Activated T-helper 2 cell treated with anti-CD3 and anti-CD28 coated beads, Interferon-gamma antibody, Interleukin-2, Interleukin-4, amounts not matched to agents 10 μg/mL and 5 μg/mL and 100 μg/mL, durations not matched to agents 14 hours and 24 hours and 36 hours (primary cell): ENCODE data around the gene CDH23. TPM values are rescaled to one million over a fixed set of nuclear protein-coding genes. Genes with fewer than 3 reads are reported as not detected.

Experiments
- DNase-seq: peaks from one replicate; pipeline ENCODE4 v3.0.0; 2021; ENCODE audit warnings: low spot score
- H3K27ac Mint-ChIP-seq: one replicate; pipeline ENCODE4 v1.8.0; 2021; ENCODE audit warnings: mixed read lengths
- H3K27me3 Mint-ChIP-seq: one replicate; pipeline ENCODE4 v1.8.0; 2021; ENCODE audit warnings: low read depth, mixed read lengths
- H3K36me3 Mint-ChIP-seq: one replicate; pipeline ENCODE4 v1.8.0; 2021; ENCODE audit warnings: low read depth, mixed read lengths
- H3K4me1 Mint-ChIP-seq: one replicate; pipeline ENCODE4 v1.8.0; 2021; ENCODE audit warnings: low read depth, mixed read lengths
- H3K4me3 Mint-ChIP-seq: one replicate; pipeline ENCODE4 v1.8.0; 2021; ENCODE audit warnings: low read depth, mild to moderate bottlenecking, moderate library complexity, mixed read lengths
- H3K9me3 Mint-ChIP-seq: one replicate; pipeline ENCODE4 v1.8.0; 2021; ENCODE audit warnings: mixed read lengths
- intact Hi-C: fragments of 100-400 bp; cut with micrococcal nuclease; formaldehyde crosslinking; loops from one replicate; pipeline ENCODE4 v1.15.1; 2023
- total RNA-seq: library from RNA; stranded (reverse); gene quantifications from 2 replicates; pipeline ENCODE4 v1.2.3, GENCODE V29; 2022

Gene CDH23
- total RNA-seq, 1 donor from 2014 or later = 0.55 TPM

DNA sequence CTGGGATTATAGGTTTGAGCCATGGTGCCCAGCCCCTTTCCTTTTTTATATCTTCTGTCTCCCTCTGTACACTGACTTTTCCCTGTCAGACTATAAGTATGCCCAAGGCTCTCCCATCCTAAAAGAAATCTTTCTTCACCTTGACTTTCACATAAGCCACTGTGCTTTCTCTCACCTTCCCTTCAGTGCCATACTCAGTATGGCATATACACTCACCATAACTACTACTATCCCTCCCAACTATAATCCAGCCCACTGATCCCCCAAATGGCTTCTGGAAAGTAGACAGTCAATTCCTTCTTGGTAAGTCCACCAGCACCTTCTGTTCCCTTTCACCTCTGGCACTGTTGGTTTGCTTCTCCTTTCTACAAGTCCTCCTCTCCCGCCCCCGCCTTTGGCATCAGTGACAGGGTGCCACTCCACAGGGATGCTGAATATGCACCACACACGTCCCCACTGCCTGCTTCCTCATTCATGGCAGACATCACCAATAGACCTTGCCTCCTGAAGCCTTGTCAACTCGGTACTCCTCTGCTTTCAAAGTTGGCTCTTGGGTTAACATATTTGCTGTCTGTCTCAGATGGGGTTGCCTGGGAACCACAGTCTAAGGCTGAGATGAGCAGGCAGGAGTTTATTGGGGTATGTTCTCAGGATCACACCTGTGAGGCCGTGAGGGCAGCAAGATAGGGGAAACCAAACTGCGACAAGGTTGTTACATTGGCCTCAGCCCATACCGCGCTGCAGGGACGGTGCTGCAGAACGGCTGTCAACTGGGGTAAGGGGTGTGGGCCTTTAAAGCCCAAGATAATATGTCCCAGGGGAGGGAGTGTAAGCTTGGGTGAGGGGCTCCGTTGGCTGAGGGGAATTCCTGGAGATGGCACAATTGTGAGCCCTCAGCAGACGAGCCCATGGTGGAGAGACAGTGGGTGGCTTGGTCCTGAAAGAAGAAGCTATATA, 461.5 kb downstream of the CDH23 start:
- Mint-ChIP-seq H3K36me3 (no peaks in the 10 kb centered on the region), H3K4me3 (no peak overlapping the region), H3K27ac (no peak overlapping the region), H3K9me3 (no peaks in the 10 kb centered on the region), H3K27me3 (no peaks in the 10 kb centered on the region), H3K4me1 (peaks cover 7% of the 10 kb centered on the region)
- no peak for DNase-seq
- intact Hi-C loops = no loop called here

DNA sequence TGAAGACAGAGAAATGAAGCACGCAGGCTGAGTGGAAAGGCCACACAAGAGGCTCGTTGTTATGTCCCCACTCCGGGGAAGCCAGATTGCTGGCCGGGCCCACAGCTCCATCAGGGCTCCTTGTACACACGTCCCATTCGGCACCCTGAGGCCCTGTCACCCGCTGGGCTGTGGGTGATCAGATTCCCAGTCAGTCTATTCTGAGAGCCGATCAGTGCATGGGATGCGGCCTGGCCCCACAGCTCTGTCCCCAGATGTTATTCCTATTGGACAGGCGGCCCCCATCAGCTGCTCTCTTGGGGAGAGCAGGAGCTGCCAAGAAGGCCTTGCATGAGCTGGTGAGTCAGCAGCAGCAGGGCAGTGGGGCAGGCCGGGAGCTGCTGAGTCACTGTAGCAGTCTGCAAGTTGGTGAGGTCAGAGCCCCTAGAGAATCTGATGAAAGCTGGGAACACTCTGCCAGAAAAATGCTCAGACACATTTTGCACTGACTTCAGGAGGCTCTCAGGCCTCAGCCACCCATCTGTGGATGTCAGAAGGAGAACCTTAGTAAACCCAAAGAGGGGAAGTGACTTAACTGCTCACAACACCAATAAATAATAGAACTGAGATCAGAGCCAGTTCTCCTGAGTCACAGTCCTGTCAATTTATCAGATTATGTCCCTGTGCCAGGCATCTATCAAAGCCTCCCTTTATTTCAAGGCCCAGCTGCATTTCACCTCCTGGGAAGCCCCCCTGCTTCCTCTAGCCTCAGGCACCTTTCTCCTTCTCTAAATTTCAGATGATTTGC, 463.7 kb downstream of the CDH23 start:
- Mint-ChIP-seq H3K9me3 (no peaks in the 10 kb centered on the region), H3K4me3 (no peak overlapping the region)

GRCh38 chr10:71863203-71863602, 466.5 kb downstream of the CDH23 start:
- Mint-ChIP-seq H3K9me3 (no peaks in the 10 kb centered on the region), H3K27ac (no peak overlapping the region), H3K27me3 (no peaks in the 10 kb centered on the region), H3K4me1 (peaks cover 11% of the 10 kb centered on the region), H3K4me3 (no peak overlapping the region), H3K36me3 (no peaks in the 10 kb centered on the region)
- no peak for DNase-seq
- intact Hi-C loops = no loop called here

More for the DNA sequence above, 463.7 kb downstream of the CDH23 start:
- H3K27me3 Mint-ChIP-seq = no peaks in the 10 kb centered on the region
- DNase-seq = no peak
- intact Hi-C loops = no loop called here
- no peaks in the 10 kb centered on the region for H3K36me3 Mint-ChIP-seq
- H3K4me1 Mint-ChIP-seq = peaks cover 9% of the 10 kb centered on the region
- H3K27ac Mint-ChIP-seq = peak overlapping the region; percentile 50

- Mint-ChIP-seq H3K9me3 (no peaks in the 10 kb centered on the region), H3K27ac (no peak overlapping the region), H3K4me3 (no peak overlapping the region), H3K4me1 (peaks cover 11% of the 10 kb centered on the region), H3K36me3 (no peaks in the 10 kb centered on the region), H3K27me3 (no peaks in the 10 kb centered on the region)
- no peak for DNase-seq
- intact Hi-C loops = no loop called here
Observed at GRCh38 chr10:71864911-71865361, 468.2 kb downstream of the CDH23 start.

Other genes with a start within 250 kb of the CDH23 start
- gene UNC5B, start 184.3 kb upstream of the CDH23 start, total RNA-seq = 0.07 TPM in 1 of 2 replicates, not detected in the other
- 7.2 and 7.3 TPM in 2 replicates for gene SLC29A3, start 77.7 kb upstream of the CDH23 start, total RNA-seq